Right ventricle myocardium superior (tissue), 1 donor: ENCODE results near the gene DEAF1. TPM values are rescaled to one million over a fixed set of nuclear protein-coding genes. Genes with fewer than 3 reads are reported as not detected.
A peak's percentile ranks its signal among the peaks of the same experiment; 100 is the strongest.
"Not testable (repeated sequence)": the region's sequence is repeated elsewhere in the genome, so short reads cannot be mapped to it uniquely, and the experiment has no call there.

Experiments used
- ATAC-seq: fragments of 200-7000 bp; cut with Tn5 transposase; one replicate; pipeline ENCODE4 v1.9.1; 2020; ENCODE audit warnings: mild to moderate bottlenecking; ENCODE audit not compliant: poor library complexity
- DNase-seq: peaks from one replicate; pipeline ENCODE4 v3.0.0-alpha.2; 2020
- intact Hi-C: fragments of 100-400 bp; cut with DNase I; formaldehyde crosslinking; loops from one replicate; pipeline ENCODE4 v1.11.2; 2022
- total RNA-seq: library from RNA; stranded (reverse); fragmentation: NEBNext Ultra II Directional; extraction: Animal tissue kit (Norgen Biotek cat#: 25700); gene quantifications from one replicate; pipeline ENCODE4 v1.2.1, GENCODE V29; 2021
- donor health status: DM: no; HTN: yes; CAD: no; lungs with severe emphysema.

Gene DEAF1
- total RNA-seq, 1 donor from 2014 or later, result 22.1 TPM

- ATAC-seq (peak; percentile 33), DNase-seq (no peak)
- intact Hi-C loops, result loop anchor here (10.0 kb wide), 1 partner anchor 64 kb away; no protein-coding TSS in a partner anchor
These were observed 34.2 kb downstream of the DEAF1 start for GRCh38 chr11:660681-661444.

DNA sequence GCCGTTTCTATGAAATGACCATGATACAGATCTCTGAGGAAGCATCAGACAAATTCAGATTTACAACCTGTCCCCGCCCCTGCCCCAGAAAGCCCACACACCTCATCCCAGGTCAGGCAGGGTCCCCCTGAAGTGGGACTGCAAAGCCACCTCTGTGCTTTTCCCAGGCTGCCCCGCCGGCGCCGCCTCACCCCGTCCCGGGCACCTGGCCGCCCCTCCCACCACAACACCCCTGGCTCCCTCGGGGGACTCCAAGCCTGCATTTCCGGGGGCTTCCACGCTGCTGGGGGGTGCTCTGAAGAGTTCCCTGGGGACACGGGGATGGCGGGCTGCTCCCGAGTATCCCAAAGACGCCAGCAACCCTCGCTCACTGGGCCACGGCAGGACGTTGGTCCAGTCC is 34.7 kb downstream of the DEAF1 start:
- intact Hi-C loops, result loop anchor here (10.0 kb wide), 1 partner anchor 65 kb away; no protein-coding TSS in a partner anchor
- ATAC-seq, result no peak
- DNase-seq, result no peak

GRCh38 chr11:659532-660085 is 35.4 kb downstream of the DEAF1 start:
- intact Hi-C loops, result loop anchor here (10.0 kb wide), 1 partner anchor 65 kb away; no protein-coding TSS in a partner anchor
- ATAC-seq (no peak), DNase-seq (no peak)

GRCh38 chr11:657691-658126 is 37.3 kb downstream of the DEAF1 start:
- intact Hi-C loops, result no loop called here
- DNase-seq, result no peak
- ATAC-seq, result no peak

GRCh38 chr11:656866-657265 is 38.2 kb downstream of the DEAF1 start:
- DNase-seq (no peak), ATAC-seq (no peak)
- intact Hi-C loops, result no loop called here

DNA sequence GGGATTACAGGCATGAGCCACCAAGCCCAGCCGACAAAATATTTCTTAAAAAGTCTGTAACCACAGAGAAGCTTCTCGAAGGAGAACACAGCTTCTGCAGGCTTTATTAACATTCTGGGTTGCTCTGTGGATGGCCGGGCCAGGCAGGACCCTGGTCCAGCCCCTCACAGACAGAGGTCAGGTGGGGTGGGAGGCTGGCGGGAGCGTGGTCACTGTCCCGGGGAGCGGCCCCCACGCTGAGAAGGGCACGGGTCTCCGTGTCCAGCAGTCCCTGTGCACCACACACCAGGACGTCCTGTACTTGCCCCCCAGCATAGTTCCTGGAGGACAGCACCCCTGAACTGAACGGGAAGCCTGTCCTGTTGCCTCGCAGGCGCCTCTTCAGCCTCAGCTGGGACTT is 38.6 kb downstream of the DEAF1 start:
- DNase-seq, result no peak
- no peak for ATAC-seq
- intact Hi-C loops, result no loop called here

GRCh38 chr11:655036-655726 is 39.8 kb downstream of the DEAF1 start:
- ATAC-seq (no peak), DNase-seq (no peak)
- intact Hi-C loops, result no loop called here

DNA sequence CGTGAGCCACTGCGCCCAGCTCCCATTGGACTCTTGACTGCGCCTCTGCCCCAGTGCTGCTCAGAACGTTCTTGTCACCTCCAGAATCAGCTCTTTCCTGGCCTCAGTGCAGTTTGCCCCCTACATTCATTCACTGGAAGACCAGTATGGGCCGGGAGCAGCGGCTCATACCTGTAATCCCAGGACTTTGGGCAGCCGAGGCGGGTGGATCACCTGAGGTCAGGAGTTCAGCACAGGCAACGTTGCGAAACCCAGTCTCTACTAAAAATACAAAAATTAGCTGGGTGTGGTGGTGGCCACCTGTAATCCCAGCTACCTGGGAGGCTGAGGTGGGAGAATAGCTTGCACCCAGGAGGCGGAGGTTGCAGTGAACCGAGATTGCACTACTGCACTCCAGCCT is 40.6 kb downstream of the DEAF1 start:
- DNase-seq, ATAC-seq, intact Hi-C loops: not testable (repeated sequence)

DNA sequence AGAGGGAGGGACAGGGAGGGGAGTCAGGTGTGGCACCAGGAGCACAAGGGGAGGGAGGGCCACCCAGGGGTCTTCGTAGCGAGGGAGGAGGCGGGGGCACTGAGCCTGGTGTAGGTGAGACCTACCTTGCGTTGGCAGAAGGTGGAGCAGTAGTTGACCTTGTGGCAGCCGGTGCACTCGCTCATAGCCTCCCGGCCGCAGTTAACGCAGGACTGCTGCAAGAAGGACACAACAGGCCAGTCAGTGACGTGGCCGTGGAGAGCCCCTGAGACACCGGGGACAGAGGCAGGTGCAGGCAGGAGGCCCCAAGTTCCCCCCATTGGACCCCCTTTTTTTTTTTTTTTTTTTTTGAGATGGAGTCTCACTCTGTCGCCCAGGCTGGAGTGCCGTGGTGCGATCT is 41.2 kb downstream of the DEAF1 start:
- DNase-seq, result no peak
- intact Hi-C loops, result no loop called here
- no peak for ATAC-seq

- ATAC-seq, intact Hi-C loops, DNase-seq: not testable (repeated sequence)
These were observed 41.9 kb downstream of the DEAF1 start for GRCh38 chr11:653136-653535.

DNA sequence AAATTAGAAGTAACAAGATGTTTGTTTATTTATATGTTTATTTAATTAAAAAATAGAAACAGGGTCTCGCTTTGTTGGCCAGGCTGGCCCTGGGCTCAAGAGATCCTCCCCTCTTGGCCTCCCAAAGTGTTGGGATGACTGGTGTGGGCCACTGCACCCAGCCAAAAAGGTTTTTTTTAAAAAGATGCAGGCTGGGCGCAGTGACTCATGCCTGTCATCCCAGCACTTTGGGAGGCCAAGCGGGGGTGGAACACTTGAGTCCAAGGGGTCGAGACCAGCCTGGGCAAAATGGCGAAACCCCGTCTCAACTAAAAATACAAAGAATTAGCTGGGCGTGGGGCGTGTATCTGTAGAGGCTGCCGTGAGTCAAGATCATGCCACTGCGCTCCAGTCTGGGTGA is 44.5 kb downstream of the DEAF1 start:
- intact Hi-C loops, result no loop called here
- ATAC-seq, result no peak
- no peak for DNase-seq

- ATAC-seq, intact Hi-C loops, DNase-seq: not testable (repeated sequence)
These were observed 47.3 kb downstream of the DEAF1 start for GRCh38 chr11:647672-648158.

- ATAC-seq (no peak), DNase-seq (no peak)
- intact Hi-C loops, result no loop called here
These were observed 48.8 kb downstream of the DEAF1 start for GRCh38 chr11:646214-646613.

DNA sequence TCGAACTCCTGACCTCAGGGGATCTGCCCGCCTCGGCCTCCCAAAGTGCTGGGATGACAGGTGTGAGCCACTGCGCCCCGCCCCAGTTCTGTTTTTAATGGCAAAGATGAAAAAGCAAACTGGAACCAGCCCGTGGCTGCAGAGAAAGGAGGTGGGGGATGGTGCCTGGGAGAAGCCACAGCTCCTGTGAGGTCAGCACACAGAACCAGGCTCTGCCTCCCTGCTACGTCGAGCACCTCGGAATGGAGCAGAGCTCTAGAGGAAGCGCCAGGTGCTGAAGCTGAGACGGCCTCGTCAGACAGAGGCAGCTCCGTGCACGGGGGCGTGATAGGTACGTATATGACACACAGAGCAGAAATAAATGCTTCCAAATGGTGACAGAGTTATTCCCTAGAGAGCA is 49.5 kb downstream of the DEAF1 start:
- intact Hi-C loops, result no loop called here
- DNase-seq, result no peak
- no peak for ATAC-seq

DNA sequence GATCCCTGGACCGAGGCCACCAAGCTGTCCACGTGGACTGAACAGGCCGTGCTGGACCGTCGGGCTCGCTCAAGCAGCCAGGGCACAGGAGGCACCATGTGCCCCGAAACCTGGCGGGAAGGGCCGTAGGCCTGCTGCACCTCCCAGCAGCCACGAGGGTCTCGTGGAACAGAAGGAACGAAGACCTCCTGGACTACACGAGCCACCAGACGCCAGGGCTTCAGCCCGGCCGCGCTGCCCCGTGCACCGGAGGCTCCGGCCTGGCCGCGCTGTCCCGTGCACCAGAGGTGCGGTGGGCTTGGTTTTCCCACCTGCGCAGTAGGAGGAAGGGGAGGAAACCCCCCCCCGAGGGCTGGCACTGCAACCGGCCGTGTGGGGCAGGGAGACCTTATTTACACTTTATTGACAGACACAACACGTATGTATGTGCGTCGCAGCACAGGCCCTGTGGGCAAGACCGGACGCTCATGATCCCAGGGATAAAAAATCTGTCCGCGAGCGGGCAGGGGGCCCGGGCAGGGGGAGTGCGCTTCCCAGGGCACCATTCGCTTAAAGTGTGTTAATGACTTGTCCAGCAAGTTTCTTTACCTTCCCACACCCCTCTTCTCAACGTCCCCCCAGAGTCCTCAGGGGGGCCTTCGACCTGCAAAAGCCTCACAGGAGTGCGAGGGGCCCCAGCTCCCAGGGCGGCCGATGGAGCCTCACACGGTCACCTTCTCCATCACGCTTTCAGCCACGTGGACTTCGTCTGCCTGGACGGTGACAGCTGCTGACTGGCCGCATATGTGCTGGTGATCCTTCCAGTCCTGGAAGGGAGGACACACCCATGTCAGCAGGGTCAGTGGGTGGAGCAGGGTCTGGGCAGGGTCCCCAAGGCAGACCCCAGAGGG is 50.9 kb downstream of the DEAF1 start:
- DNase-seq, result no peak
- ATAC-seq, result no peak
- intact Hi-C loops, result no loop called here

DNA sequence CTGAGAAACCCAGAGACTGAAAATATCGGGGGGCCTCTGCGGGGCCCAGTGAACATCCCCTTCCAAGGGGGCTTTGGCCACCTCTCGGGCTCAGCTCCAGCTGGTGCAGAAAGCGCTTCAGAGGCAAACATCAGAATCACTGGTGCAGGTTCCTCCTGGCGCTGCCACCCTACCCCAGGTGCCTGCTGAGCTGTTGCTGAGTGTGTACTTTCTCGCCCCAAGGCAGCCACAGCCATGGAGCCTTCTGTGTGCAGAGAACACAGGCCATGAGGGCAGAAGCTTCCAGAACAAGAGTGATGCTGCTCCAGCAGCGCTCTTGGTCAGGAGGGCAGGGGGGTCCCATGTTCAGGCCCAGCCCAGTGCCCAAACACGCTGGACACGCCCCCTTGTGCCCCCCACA is 51.7 kb downstream of the DEAF1 start:
- ATAC-seq (no peak), DNase-seq (no peak)
- intact Hi-C loops, result no loop called here

GRCh38 chr11:641806-642370 is 53.1 kb downstream of the DEAF1 start:
- ATAC-seq (no peak), DNase-seq (no peak)
- intact Hi-C loops, result no loop called here

DNA sequence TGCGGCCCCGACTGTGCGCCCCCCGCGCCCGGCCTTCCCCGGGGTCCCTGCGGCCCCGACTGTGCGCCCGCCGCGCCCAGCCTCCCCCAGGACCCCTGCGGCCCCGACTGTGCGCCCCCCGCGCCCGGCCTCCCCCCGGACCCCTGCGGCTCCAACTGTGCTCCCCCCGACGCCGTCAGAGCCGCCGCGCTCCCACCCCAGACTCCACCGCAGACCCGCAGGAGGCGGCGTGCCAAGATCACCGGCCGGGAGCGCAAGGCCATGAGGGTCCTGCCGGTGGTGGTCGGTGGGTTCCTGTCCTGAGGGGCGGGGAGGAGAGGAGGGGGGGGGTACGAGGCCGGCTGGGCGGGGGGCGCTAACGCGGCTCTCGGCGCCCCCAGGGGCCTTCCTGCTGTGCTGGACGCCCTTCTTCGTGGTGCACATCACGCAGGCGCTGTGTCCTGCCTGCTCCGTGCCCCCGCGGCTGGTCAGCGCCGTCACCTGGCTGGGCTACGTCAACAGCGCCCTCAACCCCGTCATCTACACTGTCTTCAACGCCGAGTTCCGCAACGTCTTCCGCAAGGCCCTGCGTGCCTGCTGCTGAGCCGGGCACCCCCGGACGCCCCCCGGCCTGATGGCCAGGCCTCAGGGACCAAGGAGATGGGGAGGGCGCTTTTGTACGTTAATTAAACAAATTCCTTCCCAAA is 54.9 kb downstream of the DEAF1 start:
- intact Hi-C loops, result no loop called here
- no peak for DNase-seq
- no peak for ATAC-seq
